Karpas-422 (cell line): ENCODE data around the gene PLEKHA5. TPM values are rescaled to one million over a fixed set of nuclear protein-coding genes. Genes with fewer than 3 reads are reported as not detected.

ENCODE experiments used
- DNase-seq: peaks from one replicate; pipeline ENCODE4 v3.0.0-alpha.2; 2015
- H2AFZ ChIP-seq: fragments of 200-600 bp; sonication (generic); 2 replicates; pipeline ENCODE4 v1.6.1; 2014; ENCODE audit warnings: antibody characterized with exemption, low read length, mixed read lengths
- H3K27ac ChIP-seq: fragments of 200-600 bp; sonication (generic); 2 replicates; pipeline ENCODE4 v1.5.1; 2014; ENCODE audit warnings: mild to moderate bottlenecking, low read length, moderate library complexity
- H3K27me3 ChIP-seq: fragments of 200-600 bp; sonication (generic); 2 replicates; pipeline ENCODE4 v1.6.1; 2014; ENCODE audit warnings: low read length, mixed read lengths
- H3K36me3 ChIP-seq: fragments of 200-600 bp; sonication (generic); 2 replicates; pipeline ENCODE4 v1.6.1; 2014; ENCODE audit warnings: low read length, mixed read lengths; ENCODE audit not compliant: insufficient read depth
- H3K4me1 ChIP-seq: fragments of 200-600 bp; sonication (generic); 2 replicates; pipeline ENCODE4 v1.6.1; 2014; ENCODE audit warnings: mild to moderate bottlenecking, low read length, mixed read lengths
- H3K4me2 ChIP-seq: fragments of 200-600 bp; sonication (generic); 2 replicates; pipeline ENCODE4 v1.6.1; 2014; ENCODE audit warnings: low read length, low read depth, mild to moderate bottlenecking; ENCODE audit not compliant: poor library complexity, severe bottlenecking
- H3K4me3 ChIP-seq: fragments of 200-600 bp; sonication (generic); 2 replicates; pipeline ENCODE4 v1.5.1; 2014; ENCODE audit warnings: mild to moderate bottlenecking, antibody characterized with exemption, low read length, mixed read lengths
- H3K79me2 ChIP-seq: fragments of 200-600 bp; sonication (generic); 2 replicates; pipeline ENCODE4 v1.6.1; 2014; ENCODE audit warnings: mild to moderate bottlenecking, low read length, mixed read lengths
- H3K9ac ChIP-seq: fragments of 200-600 bp; sonication (generic); 2 replicates; pipeline ENCODE4 v1.6.0; 2014; ENCODE audit warnings: low read length
- H3K9me2 ChIP-seq: fragments of 200-600 bp; sonication (generic), shearing (Covaris generic); replicated peaks from 2 replicates; pipeline ENCODE4 v1.6.0; 2014; ENCODE audit warnings: mild to moderate bottlenecking, low read length, moderate library complexity; ENCODE audit not compliant: insufficient read depth
- H3K9me3 ChIP-seq: fragments of 300-700, 200-600 bp; sonication (generic); 2 replicates; pipeline ENCODE4 v1.6.1; 2014; ENCODE audit warnings: low read length, mixed read lengths
- H4K20me1 ChIP-seq: fragments of 200-600 bp; sonication (generic); 2 replicates; pipeline ENCODE4 v1.6.1; 2014; ENCODE audit warnings: mild to moderate bottlenecking, antibody characterized with exemption, low read length, low read depth; ENCODE audit not compliant: insufficient read depth
- total RNA-seq: library from RNA; depleted of rRNA; stranded (reverse); fragments of >200 nt; shearing (Covaris generic); gene quantifications from 2 replicates; pipeline ENCODE4 v1.2.3, GENCODE V29; 2014; ENCODE audit warnings: low replicate concordance

PLEKHA5 gene
- total RNA-seq, 1 experiment from 2014 or later = 189 TPM

DNA sequence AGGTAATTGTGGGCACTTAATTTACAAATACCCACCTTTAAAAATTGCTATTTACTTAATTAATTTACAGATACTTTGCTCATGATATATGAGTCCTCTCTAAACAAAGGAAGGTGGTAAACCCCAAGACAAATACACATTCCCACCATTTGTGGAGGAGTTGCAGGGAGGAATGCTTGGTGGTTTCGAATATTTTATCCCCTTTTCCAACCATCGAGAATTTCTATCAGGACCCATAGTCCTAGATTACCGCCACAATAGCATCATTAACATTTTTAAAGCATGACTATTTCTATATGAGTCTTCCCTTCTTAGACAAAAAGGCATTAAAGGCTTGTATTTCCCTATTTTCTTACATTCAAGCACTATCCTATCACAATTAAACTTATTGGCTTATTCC lies 34.2 kb upstream of the PLEKHA5 start:
- no peaks in the 10 kb centered on the region for H3K27me3 ChIP-seq
- no peak overlapping the region for H3K4me2 ChIP-seq
- H3K79me2 ChIP-seq = no peaks in the 10 kb centered on the region
- no peak overlapping the region for H2AFZ ChIP-seq
- H3K4me3 ChIP-seq = no peak overlapping the region
- H3K9me2 ChIP-seq = no peaks in the 10 kb centered on the region
- H3K9me3 ChIP-seq = no peaks in the 10 kb centered on the region
- no peaks in the 10 kb centered on the region for H3K36me3 ChIP-seq
- H3K9ac ChIP-seq = no peak overlapping the region
- H3K27ac ChIP-seq = no peak overlapping the region
- no peaks in the 10 kb centered on the region for H4K20me1 ChIP-seq
- H3K4me1 ChIP-seq = no peaks in the 10 kb centered on the region
- DNase-seq = no peak

DNA sequence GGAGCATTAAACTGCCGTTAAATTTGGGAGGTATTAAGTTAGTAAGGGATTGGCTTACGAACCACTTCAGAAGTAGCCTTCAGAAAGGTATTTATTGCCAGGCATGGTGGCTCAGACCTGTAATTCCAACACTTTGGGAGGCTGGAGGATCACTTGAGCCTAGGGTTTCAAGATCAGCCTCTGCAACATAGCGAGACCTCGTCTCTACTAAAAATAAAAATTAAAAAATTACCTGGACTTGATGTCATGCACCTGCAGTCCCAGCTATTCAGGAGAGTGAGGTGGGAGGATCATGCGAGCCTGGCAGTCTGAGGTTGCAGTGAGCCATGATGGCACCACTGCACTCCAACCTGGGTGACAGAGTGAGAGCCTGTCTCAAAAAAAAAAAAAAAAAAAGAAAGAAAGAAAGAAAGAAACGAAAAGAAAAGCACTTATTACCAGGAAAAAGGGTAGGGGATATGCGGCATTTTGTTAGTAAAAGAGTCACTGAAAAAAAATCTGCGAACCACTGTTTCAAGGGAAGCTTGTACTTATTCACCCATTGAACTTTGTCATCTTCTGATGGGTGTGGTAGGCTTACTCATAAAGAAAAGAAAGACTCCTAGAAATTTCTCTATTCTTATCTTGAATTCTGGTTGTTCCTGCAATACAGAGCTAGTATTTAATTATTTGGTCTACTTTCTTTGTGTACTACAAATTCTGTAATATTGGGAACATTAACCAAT lies 33.6 kb upstream of the PLEKHA5 start:
- Histone ChIP-seq H3K36me3 (no peaks in the 10 kb centered on the region), H3K4me3 (no peak overlapping the region), H3K4me2 (no peak overlapping the region), H3K4me1 (no peaks in the 10 kb centered on the region), H3K9me3 (no peaks in the 10 kb centered on the region), H3K9me2 (no peaks in the 10 kb centered on the region), H3K27ac (no peak overlapping the region), H3K27me3 (no peaks in the 10 kb centered on the region), H2AFZ (no peak overlapping the region), H3K79me2 (no peaks in the 10 kb centered on the region), H3K9ac (no peak overlapping the region), H4K20me1 (no peaks in the 10 kb centered on the region)
- no peak for DNase-seq

DNA sequence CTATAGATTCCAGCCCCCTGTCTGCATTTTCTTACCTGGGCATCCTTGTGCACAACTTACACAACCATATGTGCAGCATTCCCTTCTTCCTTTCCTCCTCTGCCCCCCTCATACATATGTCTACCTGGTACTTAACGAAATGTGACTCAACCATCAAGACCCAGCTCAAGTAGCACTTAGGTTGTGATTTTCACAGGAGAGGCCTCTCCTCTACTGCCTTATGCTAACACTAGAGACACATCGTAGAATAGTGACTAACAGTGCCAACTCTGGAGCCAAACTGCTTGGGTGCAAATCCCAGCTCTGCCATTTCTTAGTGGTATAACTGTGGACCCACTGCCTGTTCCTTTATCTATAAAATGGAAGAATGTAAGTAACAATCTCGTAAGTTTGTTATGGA lies 24.1 kb upstream of the PLEKHA5 start:
- H4K20me1 ChIP-seq = no peaks in the 10 kb centered on the region
- no peak overlapping the region for H3K9ac ChIP-seq
- no peaks in the 10 kb centered on the region for H3K79me2 ChIP-seq
- H3K9me3 ChIP-seq = no peaks in the 10 kb centered on the region
- H3K27ac ChIP-seq = no peak overlapping the region
- no peaks in the 10 kb centered on the region for H3K36me3 ChIP-seq
- no peak overlapping the region for H3K4me3 ChIP-seq
- DNase-seq = no peak
- no peak overlapping the region for H3K4me2 ChIP-seq
- no peaks in the 10 kb centered on the region for H3K4me1 ChIP-seq
- no peaks in the 10 kb centered on the region for H3K9me2 ChIP-seq
- H2AFZ ChIP-seq = no peak overlapping the region
- H3K27me3 ChIP-seq = no peaks in the 10 kb centered on the region

DNA sequence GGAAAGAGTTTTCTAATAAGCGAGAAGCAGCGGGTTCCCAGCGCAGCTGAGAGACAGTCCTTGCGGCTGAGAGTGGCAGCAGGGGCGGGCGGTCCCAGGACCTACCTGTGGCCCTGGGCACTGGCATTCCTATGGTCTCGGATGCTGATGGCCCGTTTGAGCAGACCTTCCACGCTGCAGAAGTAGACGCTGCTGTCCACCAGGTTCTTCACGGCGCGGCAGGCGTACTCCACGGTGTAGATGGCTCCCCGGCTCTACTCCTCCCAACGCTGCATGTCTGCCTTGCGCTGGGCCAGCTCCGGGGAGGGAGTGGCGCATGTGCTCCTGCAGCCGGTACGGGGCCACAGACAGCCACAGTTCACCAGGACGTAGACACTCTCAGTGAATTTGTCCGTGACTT lies 21.8 kb upstream of the PLEKHA5 start:
- Histone ChIP-seq H3K4me2 (no peak overlapping the region), H3K79me2 (no peaks in the 10 kb centered on the region), H3K27ac (no peak overlapping the region), H4K20me1 (no peaks in the 10 kb centered on the region), H3K27me3 (no peaks in the 10 kb centered on the region), H2AFZ (no peak overlapping the region), H3K9ac (no peak overlapping the region), H3K4me3 (no peak overlapping the region), H3K9me2 (no peaks in the 10 kb centered on the region), H3K4me1 (no peaks in the 10 kb centered on the region), H3K9me3 (no peaks in the 10 kb centered on the region), H3K36me3 (no peaks in the 10 kb centered on the region)
- DNase-seq = no peak

DNA sequence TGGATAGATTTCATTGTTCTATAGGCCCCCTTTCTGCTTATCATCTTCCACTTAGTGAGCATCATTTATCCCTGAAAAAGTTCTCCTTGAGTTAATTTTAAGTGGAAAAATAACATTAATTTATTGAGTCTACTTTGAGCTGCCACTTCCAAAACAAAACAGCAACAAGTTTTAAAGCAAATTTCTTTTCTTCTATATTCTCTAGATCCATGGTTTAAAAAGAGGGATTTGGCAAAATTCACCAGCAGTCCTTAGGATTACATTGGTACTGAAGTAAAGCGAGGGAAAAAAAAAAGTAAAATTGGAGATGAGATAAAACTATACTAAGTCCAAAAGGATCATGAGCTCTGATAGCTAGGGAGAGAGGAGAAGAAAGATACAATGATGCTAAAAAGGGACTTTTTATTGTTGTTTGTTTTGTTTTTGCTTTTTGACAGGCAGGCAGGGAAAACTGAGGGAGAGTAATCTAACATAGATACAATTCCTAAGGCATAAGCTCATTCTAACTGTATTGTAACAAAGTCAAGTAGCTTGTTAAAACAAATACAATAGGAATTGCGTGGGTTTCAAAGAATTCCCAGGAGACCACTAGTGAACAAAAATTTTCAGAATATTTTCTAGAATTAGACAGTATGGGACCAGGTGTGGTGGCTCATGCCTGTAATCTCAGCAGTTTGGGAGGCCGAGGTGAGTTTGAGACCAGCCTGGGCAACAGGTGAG lies 19.2 kb upstream of the PLEKHA5 start:
- no peaks in the 10 kb centered on the region for H4K20me1 ChIP-seq
- H3K27me3 ChIP-seq = no peaks in the 10 kb centered on the region
- H3K9ac ChIP-seq = no peak overlapping the region
- no peak overlapping the region for H3K4me3 ChIP-seq
- no peaks in the 10 kb centered on the region for H3K36me3 ChIP-seq
- no peak for DNase-seq
- H3K4me2 ChIP-seq = no peak overlapping the region
- no peaks in the 10 kb centered on the region for H3K9me3 ChIP-seq
- H3K9me2 ChIP-seq = no peaks in the 10 kb centered on the region
- H3K4me1 ChIP-seq = no peaks in the 10 kb centered on the region
- H3K27ac ChIP-seq = no peak overlapping the region
- no peak overlapping the region for H2AFZ ChIP-seq
- no peaks in the 10 kb centered on the region for H3K79me2 ChIP-seq

DNA sequence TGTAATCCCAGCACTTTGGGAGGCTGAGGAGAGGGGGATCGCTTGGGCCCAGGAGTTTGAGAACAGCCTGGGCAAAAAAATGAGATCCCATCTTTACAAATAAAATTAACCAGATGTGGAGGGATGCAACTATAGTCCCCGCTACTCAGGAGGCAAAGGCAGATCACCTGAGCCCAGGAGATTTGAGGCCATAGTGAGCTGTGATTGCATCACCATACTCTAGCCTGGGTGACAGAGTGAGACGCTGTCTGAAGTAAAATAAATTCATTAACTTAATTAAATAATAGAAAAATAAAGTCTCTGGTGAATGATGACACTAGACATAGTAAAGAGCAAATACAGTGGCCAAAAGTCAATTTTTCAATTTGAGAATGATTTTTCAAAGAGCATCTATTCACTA lies 16.1 kb upstream of the PLEKHA5 start:
- H2AFZ ChIP-seq = no peak overlapping the region
- no peak overlapping the region for H3K27ac ChIP-seq
- H3K9me3 ChIP-seq = no peaks in the 10 kb centered on the region
- no peaks in the 10 kb centered on the region for H3K9me2 ChIP-seq
- no peaks in the 10 kb centered on the region for H3K4me1 ChIP-seq
- H3K27me3 ChIP-seq = no peaks in the 10 kb centered on the region
- DNase-seq = no peak
- no peaks in the 10 kb centered on the region for H3K79me2 ChIP-seq
- H3K4me2 ChIP-seq = no peak overlapping the region
- H4K20me1 ChIP-seq = no peaks in the 10 kb centered on the region
- H3K9ac ChIP-seq = no peak overlapping the region
- H3K36me3 ChIP-seq = no peaks in the 10 kb centered on the region
- H3K4me3 ChIP-seq = no peak overlapping the region

DNA sequence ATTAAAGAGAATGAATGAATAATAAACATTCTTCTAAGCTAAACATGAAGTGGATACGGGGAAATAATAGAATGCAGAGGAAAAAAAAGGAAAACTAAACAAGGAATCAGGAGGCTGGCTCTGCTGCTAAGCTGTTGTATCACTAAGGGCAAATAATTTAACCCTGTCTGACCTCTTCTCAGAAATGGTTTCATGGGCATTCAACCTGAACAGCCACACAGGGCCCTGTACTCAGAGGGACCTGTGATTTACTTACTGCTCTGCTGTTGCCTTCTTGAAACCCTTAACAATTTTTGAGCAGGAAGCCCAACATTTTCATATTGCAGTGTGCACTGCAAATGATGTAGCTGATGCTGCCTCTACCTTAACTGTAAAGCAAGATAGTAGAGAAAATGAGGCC lies 14.2 kb upstream of the PLEKHA5 start:
- H3K27ac ChIP-seq = no peak overlapping the region
- no peak for DNase-seq
- H3K79me2 ChIP-seq = no peaks in the 10 kb centered on the region
- no peaks in the 10 kb centered on the region for H3K36me3 ChIP-seq
- H3K9me3 ChIP-seq = no peaks in the 10 kb centered on the region
- no peaks in the 10 kb centered on the region for H3K4me1 ChIP-seq
- no peaks in the 10 kb centered on the region for H3K27me3 ChIP-seq
- no peak overlapping the region for H2AFZ ChIP-seq
- no peak overlapping the region for H3K4me2 ChIP-seq
- no peaks in the 10 kb centered on the region for H4K20me1 ChIP-seq
- H3K4me3 ChIP-seq = no peak overlapping the region
- no peaks in the 10 kb centered on the region for H3K9me2 ChIP-seq
- H3K9ac ChIP-seq = no peak overlapping the region

DNA sequence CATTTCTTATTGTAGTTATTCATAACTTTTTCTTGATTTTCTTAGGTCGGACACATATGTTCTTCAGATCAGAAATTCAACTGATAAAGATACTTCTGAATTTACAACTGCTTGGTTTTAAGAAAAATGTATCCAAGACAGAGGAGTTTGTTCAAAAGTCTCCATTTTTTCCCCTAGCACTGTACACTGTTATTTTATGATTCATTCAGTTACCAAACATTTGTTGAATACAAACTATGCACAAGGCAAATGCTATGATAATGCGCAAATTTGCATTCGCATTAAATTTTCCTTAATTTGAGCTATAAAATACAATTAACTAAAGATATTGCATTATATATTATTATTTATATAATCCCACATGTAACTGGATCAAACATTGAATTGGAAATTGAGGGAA lies 10.1 kb upstream of the PLEKHA5 start:
- H3K27ac ChIP-seq = no peak overlapping the region
- no peak for DNase-seq
- H3K36me3 ChIP-seq = no peaks in the 10 kb centered on the region
- no peaks in the 10 kb centered on the region for H3K9me3 ChIP-seq
- H3K79me2 ChIP-seq = no peaks in the 10 kb centered on the region
- no peak overlapping the region for H3K4me2 ChIP-seq
- no peaks in the 10 kb centered on the region for H3K27me3 ChIP-seq
- H2AFZ ChIP-seq = no peak overlapping the region
- H4K20me1 ChIP-seq = no peaks in the 10 kb centered on the region
- no peaks in the 10 kb centered on the region for H3K4me1 ChIP-seq
- H3K9me2 ChIP-seq = no peaks in the 10 kb centered on the region; the same call in 1 of the 2 replicates
- no peak overlapping the region for H3K9ac ChIP-seq
- no peak overlapping the region for H3K4me3 ChIP-seq
